Osteocyte (in vitro differentiated cells): Measurements from ENCODE around the gene RXRA. TPM values are rescaled to one million over a fixed set of nuclear protein-coding genes. Genes with fewer than 3 reads are reported as not detected.

Experiments
- DNase-seq: peaks from one replicate; pipeline ENCODE4 v3.0.0; 2021; ENCODE audit warnings: mixed read lengths; ENCODE audit not compliant: unreplicated experiment; ENCODE audit errors: extremely low spot score
- H3K27ac Mint-ChIP-seq: one replicate; pipeline ENCODE4 v1.8.0; 2021; ENCODE audit warnings: mild to moderate bottlenecking, mixed read lengths; ENCODE audit not compliant: unreplicated experiment
- H3K27me3 Mint-ChIP-seq: one replicate; pipeline ENCODE4 v1.8.0; 2021; ENCODE audit warnings: mixed read lengths; ENCODE audit not compliant: unreplicated experiment
- H3K36me3 Mint-ChIP-seq: one replicate; pipeline ENCODE4 v1.8.0; 2021; ENCODE audit warnings: mixed read lengths; ENCODE audit not compliant: unreplicated experiment
- H3K4me1 Mint-ChIP-seq: one replicate; pipeline ENCODE4 v1.8.0; 2021; ENCODE audit warnings: mixed read lengths; ENCODE audit not compliant: unreplicated experiment
- H3K4me3 Mint-ChIP-seq: one replicate; pipeline ENCODE4 v1.8.0; 2021; ENCODE audit warnings: mild to moderate bottlenecking, moderate library complexity, mixed read lengths; ENCODE audit not compliant: unreplicated experiment
- H3K9me3 Mint-ChIP-seq: one replicate; pipeline ENCODE4 v1.8.0; 2021; ENCODE audit warnings: mixed read lengths; ENCODE audit not compliant: unreplicated experiment
- CTCF ChIP-seq: fragments of 200-600 bp; sonication (generic); IDR thresholded peaks from 2 replicates; pipeline ENCODE4 v1.5.0; 2021; ENCODE audit warnings: antibody characterized with exemption, mild to moderate bottlenecking, moderate library complexity
- microRNA-seq: library from miRNA; unstranded; fragments of <30 nt; microRNA quantifications from one replicate; pipeline ENCODE4 v1.1.0, GENCODE V29; 2020; ENCODE audit not compliant: unreplicated experiment
- total RNA-seq: library from RNA; stranded (reverse); gene quantifications from 2 replicates; pipeline ENCODE4 v1.2.1, GENCODE V29; 2021

The RXRA gene
- total RNA-seq, 1 donor from 2014 or later: 82.2 TPM

DNA sequence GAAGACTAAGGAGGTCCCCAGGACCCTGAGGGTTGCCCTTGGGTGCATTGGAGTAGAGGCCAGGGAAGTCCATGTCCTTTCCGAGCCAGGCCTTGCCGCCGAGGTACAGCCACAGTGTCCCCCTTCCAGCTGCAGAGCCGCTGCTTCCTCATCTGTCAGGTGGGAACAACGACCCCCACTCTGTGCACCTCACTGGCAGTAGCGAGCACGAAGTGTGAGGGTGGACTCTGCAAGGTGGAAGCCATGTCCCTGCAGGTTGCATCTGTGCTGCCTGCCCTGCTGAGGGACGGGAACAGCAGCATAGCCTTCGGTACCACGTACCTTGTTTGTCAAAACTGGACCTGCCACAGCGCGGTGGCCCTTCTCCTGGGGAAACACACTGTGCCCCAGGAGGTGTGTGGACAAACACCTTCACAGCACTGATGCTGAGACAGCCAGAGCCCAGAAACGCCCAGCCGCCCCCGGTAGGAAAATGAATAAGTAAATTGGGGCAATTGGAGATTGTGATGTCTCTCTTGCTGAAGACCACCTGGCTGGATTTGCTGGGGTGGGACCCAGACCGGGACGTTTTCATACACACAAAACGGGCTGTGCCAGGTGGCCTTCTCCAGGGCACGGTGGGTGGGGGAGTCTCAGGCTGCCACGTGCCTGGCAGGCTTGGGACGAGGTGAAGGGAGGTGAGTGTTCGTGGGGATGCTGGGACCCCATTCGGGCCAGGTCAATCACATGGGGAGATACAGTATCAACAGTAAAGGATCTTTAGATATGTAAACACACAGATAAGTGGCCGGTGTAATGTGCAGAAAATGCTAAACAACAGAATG, 157.3 kb downstream of the RXRA start:
- peaks cover 3% of the 10 kb centered on the region for H3K4me1 Mint-ChIP-seq
- no peak for TF ChIP-seq CTCF
- H3K36me3 Mint-ChIP-seq: no peaks in the 10 kb centered on the region
- no peak for DNase-seq
- H3K9me3 Mint-ChIP-seq: no peaks in the 10 kb centered on the region
- H3K27ac Mint-ChIP-seq: no peak overlapping the region
- no peak overlapping the region for H3K4me3 Mint-ChIP-seq
- no peaks in the 10 kb centered on the region for H3K27me3 Mint-ChIP-seq

DNA sequence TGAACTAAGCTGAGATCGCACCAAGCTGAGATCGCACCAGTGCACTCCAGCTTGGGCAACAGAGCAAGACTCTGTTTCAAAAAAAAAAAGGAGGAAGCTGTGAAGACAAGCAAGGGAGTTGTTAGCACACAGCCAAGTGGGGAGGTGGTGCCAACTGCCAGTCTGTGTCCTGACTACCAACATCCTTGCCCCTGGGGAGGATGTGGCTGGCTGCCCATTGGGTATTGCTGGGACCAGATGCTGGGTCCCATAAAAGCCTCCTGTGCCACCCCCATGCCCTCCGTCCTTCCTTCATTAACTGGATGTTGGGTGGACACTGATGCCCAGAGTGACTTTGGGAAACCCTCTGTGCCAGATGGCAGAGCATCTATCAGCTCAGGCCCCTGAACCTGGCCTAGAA, 158.2 kb downstream of the RXRA start:
- Mint-ChIP-seq H3K4me1 (peaks cover 9% of the 10 kb centered on the region), H3K27ac (no peak overlapping the region), H3K4me3 (no peak overlapping the region), H3K27me3 (no peaks in the 10 kb centered on the region), H3K36me3 (no peaks in the 10 kb centered on the region), H3K9me3 (no peaks in the 10 kb centered on the region)
- no peak for DNase-seq
- no peak for TF ChIP-seq CTCF

- Mint-ChIP-seq H3K27ac (no peak overlapping the region), H3K27me3 (no peaks in the 10 kb centered on the region), H3K4me1 (peaks cover 9% of the 10 kb centered on the region), H3K9me3 (no peaks in the 10 kb centered on the region), H3K36me3 (no peaks in the 10 kb centered on the region), H3K4me3 (no peak overlapping the region)
- TF ChIP-seq CTCF: no peak
- no peak for DNase-seq
Measured at GRCh38 chr9:134485653-134486052, 159.4 kb downstream of the RXRA start.

- Mint-ChIP-seq H3K4me3 (no peak overlapping the region), H3K27me3 (no peaks in the 10 kb centered on the region), H3K4me1 (peaks cover 9% of the 10 kb centered on the region), H3K9me3 (no peaks in the 10 kb centered on the region), H3K36me3 (no peaks in the 10 kb centered on the region), H3K27ac (no peak overlapping the region)
- no peak for TF ChIP-seq CTCF
- no peak for DNase-seq
Measured at GRCh38 chr9:134486143-134486591, 159.9 kb downstream of the RXRA start.

- TF ChIP-seq CTCF: no peak
- Mint-ChIP-seq H3K36me3 (no peaks in the 10 kb centered on the region), H3K4me3 (no peak overlapping the region), H3K9me3 (no peaks in the 10 kb centered on the region), H3K27me3 (no peaks in the 10 kb centered on the region), H3K27ac (no peak overlapping the region), H3K4me1 (peaks cover 13% of the 10 kb centered on the region)
- DNase-seq: no peak
Measured at GRCh38 chr9:134486596-134486995, 160.3 kb downstream of the RXRA start.

Small RNA genes lying within 50 kb of the gene (microRNA-seq; reads per million reads assigned to microRNA genes)
- not detected for gene MIR4669

Other genes starting within 250 kb of the RXRA start
- 26.8 and 29.3 TPM in 2 replicates for gene WDR5, start 190.4 kb upstream of the RXRA start, total RNA-seq
- 38.9 and 49.4 TPM in 2 replicates for gene RNU6ATAC, start 161.9 kb upstream of the RXRA start, total RNA-seq